ENCODE data around the gene KCNE1.

GRCh38 chr21:34524646-34525601 is 12.9 kb upstream of the KCNE1 start:
- TF ChIP-seq YY1 (IDR thresholded peaks at IDR 0.05; ENCODE audit: low read depth) (no peak), TEAD4 (IDR thresholded peaks at IDR 0.05) (no peak), RAD21 (IDR thresholded peaks at IDR 0.05; ENCODE audit: low read depth) (no peak), TCF12 (IDR thresholded peaks at IDR 0.05; ENCODE audit: low read depth) (no peak), ZBTB7A (IDR thresholded peaks at IDR 0.05; ENCODE audit: low read depth) (no peak), CREB1 (IDR thresholded peaks at IDR 0.05; ENCODE audit: low read depth) (no peak), EP300 (IDR thresholded peaks at IDR 0.05; ENCODE audit: borderline replicate concordance) (no peak), FOXM1 (IDR thresholded peaks at IDR 0.05; ENCODE audit: borderline replicate concordance, low read depth) (no peak), CEBPB (IDR thresholded peaks at IDR 0.05) (no peak), MAX (IDR thresholded peaks at IDR 0.05) (no peak), EGR1 (IDR thresholded peaks at IDR 0.05) (no peak)

Measured in Ishikawa (cell line).